HG03108 (cell line): ENCODE measurements around the gene KRT33A.
"Not testable (repeated sequence)": the region's sequence is repeated elsewhere in the genome, so short reads cannot be mapped to it uniquely, and the experiment has no call there.

ENCODE experiments used
- ATAC-seq: cut with Tn5 transposase; IDR thresholded peaks from one replicate; pipeline ENCODE4 v1.9.1; 2021; ENCODE audit warnings: moderate library complexity; ENCODE audit not compliant: unreplicated experiment

KRT33A gene

GRCh38 chr17:41366070-41366469 is 15.4 kb upstream of the KRT33A start:
- ATAC-seq = no peak

- no peak for ATAC-seq
Measured at GRCh38 chr17:41363881-41364280, 13.3 kb upstream of the KRT33A start.

GRCh38 chr17:41360296-41360995 is 9.8 kb upstream of the KRT33A start:
- ATAC-seq = no peak

- ATAC-seq = no peak
Measured at GRCh38 chr17:41354536-41354935, 3.9 kb upstream of the KRT33A start.

GRCh38 chr17:41352597-41353366 is 2.2 kb upstream of the KRT33A start:
- no peak for ATAC-seq

GRCh38 chr17:41351177-41351576 is 549 bp upstream of the KRT33A start:
- no peak for ATAC-seq

GRCh38 chr17:41347869-41348760 is 2.5 kb downstream of the KRT33A start:
- ATAC-seq = no peak

GRCh38 chr17:41346421-41346820 is 4.2 kb downstream of the KRT33A start:
- not testable (repeated sequence) for ATAC-seq

- no peak for ATAC-seq
Measured at GRCh38 chr17:41345992-41346391, 4.6 kb downstream of the KRT33A start.

GRCh38 chr17:41343029-41343428 is 7.6 kb downstream of the KRT33A start:
- no peak for ATAC-seq

GRCh38 chr17:41340934-41341861 is 9.4 kb downstream of the KRT33A start:
- peak; percentile 27 for ATAC-seq

- ATAC-seq = peak; percentile 35
Measured at GRCh38 chr17:41340494-41340893, 10.1 kb downstream of the KRT33A start.

- no peak for ATAC-seq
Measured at GRCh38 chr17:41339571-41340172, 11.0 kb downstream of the KRT33A start.

- no peak for ATAC-seq
Measured at GRCh38 chr17:41338961-41339485, 11.6 kb downstream of the KRT33A start.

- ATAC-seq = no peak
Measured at GRCh38 chr17:41335747-41336146, 14.9 kb downstream of the KRT33A start.

GRCh38 chr17:41334385-41335305 is 16.0 kb downstream of the KRT33A start:
- ATAC-seq = no peak

- no peak for ATAC-seq
Measured at GRCh38 chr17:41333836-41334235, 16.8 kb downstream of the KRT33A start.

GRCh38 chr17:41333098-41333497 is 17.5 kb downstream of the KRT33A start:
- ATAC-seq = no peak

- ATAC-seq = no peak
Measured at GRCh38 chr17:41332239-41332638, 18.4 kb downstream of the KRT33A start.
